Spinal cord (tissue), 9 donors: ENCODE measurements around the gene LOC128125822.

Experiments
- DNase-seq, 6 donors: peaks; one replicate each; pipeline versions ENCODE4 v3.0.0 to v3.0.0-alpha.2; 2013 to 2015; ENCODE audit warnings: low spot score in 6 of 6, low read depth in 4 of 6
- H3K27ac ChIP-seq: one replicate; pipeline ENCODE4 v1.5.1; 2013; ENCODE audit warnings: low read depth, low read length, control low read depth
- H3K27me3 ChIP-seq: one replicate; pipeline ENCODE4 v1.6.1; 2013; ENCODE audit warnings: low read length; ENCODE audit not compliant: control insufficient read depth, insufficient read depth
- H3K36me3 ChIP-seq: one replicate; pipeline ENCODE4 v1.6.1; 2013; ENCODE audit warnings: low read length; ENCODE audit not compliant: control insufficient read depth, insufficient read depth
- H3K4me1 ChIP-seq: one replicate; pipeline ENCODE4 v1.6.1; 2013; ENCODE audit warnings: low read length; ENCODE audit not compliant: control insufficient read depth, insufficient read depth
- H3K4me3 ChIP-seq: one replicate; pipeline ENCODE4 v1.5.1; 2013; ENCODE audit warnings: low read depth, low read length, control low read depth
- H3K9me3 ChIP-seq: one replicate; pipeline ENCODE4 v1.6.1; 2013; ENCODE audit warnings: low read length; ENCODE audit not compliant: control insufficient read depth, insufficient read depth
- WGBS: methylation state at CpG from one replicate; pipeline ENCODE4 v1.1.5; 2013; ENCODE audit warnings: missing lambda C conversion rate; ENCODE audit not compliant: insufficient coverage; 5-methylcytosine and 5-hydroxymethylcytosine counted together
- donor health status: healthy.

The LOC128125822 gene

DNA sequence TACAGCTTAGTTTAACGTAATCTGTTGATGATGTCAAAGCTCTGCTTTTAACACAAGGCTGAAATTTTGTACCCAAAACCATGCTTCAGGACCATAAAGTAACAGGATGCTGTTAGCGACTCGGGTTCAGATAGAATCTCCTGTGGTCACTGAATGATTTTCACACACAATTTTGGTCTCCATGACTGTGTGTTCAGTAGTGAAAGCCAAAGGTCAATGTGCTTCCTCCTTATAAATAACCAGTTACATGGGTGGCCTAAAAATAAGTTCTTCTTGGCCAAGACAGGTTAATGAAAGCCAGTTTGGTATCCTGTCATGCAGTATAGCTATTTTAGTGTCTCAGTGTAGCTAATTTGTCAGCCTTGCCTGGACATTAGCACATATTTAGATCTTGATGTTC lies 19.1 kb upstream of the LOC128125822 start:
- H3K4me3 ChIP-seq, result no peak overlapping the region
- no peaks in the 10 kb centered on the region for H3K4me1 ChIP-seq
- no peak for DNase-seq
- H3K36me3 ChIP-seq, result no peaks in the 10 kb centered on the region
- H3K9me3 ChIP-seq, result no peaks in the 10 kb centered on the region
- H3K27ac ChIP-seq, result no peak overlapping the region
- no CpG with 5 or more reads among the region's 3 CpGs for WGBS
- H3K27me3 ChIP-seq, result no peaks in the 10 kb centered on the region

DNA sequence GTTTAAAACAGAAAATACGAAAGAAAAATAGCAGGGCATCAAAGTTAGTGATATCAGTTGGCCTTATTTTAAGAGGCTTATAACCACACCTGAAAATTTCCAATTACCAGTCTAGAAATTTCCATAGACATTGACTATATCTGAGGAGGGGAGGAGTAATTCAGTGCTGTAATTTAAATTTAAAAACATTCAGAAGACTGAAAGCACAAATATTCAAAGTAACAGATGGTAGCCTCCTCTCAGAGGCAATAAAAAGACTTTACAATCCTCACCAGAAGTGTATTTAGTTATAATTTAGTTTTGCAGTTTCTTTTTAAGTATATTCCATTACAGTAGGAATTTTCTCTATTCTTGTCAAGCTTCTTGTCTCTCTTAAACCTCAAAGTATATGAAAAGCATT lies 18.4 kb upstream of the LOC128125822 start:
- no peaks in the 10 kb centered on the region for H3K4me1 ChIP-seq
- H3K4me3 ChIP-seq, result no peak overlapping the region
- H3K36me3 ChIP-seq, result no peaks in the 10 kb centered on the region
- no peak overlapping the region for H3K27ac ChIP-seq
- no peaks in the 10 kb centered on the region for H3K27me3 ChIP-seq
- peak in 2 of 6 donors; percentile 20 to 37 for DNase-seq
- no peaks in the 10 kb centered on the region for H3K9me3 ChIP-seq
- no CpG with 5 or more reads among the region's 1 CpG for WGBS

DNA sequence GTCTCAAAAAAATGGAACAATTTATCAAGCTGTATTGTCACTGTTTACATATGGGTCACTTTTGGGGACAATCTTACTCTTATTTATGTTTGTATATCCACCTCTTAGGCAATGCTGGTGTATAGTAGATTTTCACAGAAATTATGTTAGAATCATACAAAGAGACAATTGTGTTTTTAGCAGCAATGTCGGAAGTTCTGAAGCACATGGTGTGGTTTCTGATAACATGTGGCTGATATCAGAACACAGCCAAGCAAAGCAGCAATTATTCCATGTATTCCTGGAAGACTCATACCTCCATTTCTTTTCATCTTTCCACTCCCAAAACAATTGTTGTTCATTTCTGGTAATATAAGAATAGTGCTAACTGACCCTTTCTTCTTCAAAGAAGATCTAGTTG lies 17.5 kb upstream of the LOC128125822 start:
- DNase-seq, result no peak
- H3K4me3 ChIP-seq, result no peak overlapping the region
- no peak overlapping the region for H3K27ac ChIP-seq
- H3K9me3 ChIP-seq, result no peaks in the 10 kb centered on the region
- H3K27me3 ChIP-seq, result no peaks in the 10 kb centered on the region
- no peaks in the 10 kb centered on the region for H3K36me3 ChIP-seq
- WGBS, result no CpG with 5 or more reads among the region's 1 CpG
- H3K4me1 ChIP-seq, result no peaks in the 10 kb centered on the region

DNA sequence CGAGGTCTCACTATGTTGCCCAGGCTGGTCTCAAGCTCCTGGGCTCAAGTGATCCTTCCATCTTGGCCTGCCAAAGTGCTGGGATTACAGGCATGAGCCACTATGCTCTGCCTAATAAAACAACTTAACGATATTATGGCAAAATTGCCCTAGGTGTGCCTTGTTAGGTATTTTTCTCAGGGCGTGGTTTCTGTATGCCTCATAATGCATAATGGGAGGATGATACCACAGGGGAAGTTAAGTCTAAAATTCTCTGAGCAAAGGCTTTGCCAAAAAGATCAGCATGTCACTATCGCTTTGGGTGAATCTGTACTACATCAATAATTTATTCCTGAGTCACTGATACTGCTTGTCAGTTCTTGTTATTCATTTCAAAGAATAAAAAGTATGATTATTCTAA lies 15.9 kb upstream of the LOC128125822 start:
- Histone ChIP-seq H3K27ac (no peak overlapping the region), H3K4me1 (no peaks in the 10 kb centered on the region), H3K27me3 (no peaks in the 10 kb centered on the region), H3K9me3 (no peaks in the 10 kb centered on the region), H3K4me3 (no peak overlapping the region), H3K36me3 (no peaks in the 10 kb centered on the region)
- DNase-seq, result no peak
- 100% methylated on average over 1 of the region's 4 CpGs for WGBS

DNA sequence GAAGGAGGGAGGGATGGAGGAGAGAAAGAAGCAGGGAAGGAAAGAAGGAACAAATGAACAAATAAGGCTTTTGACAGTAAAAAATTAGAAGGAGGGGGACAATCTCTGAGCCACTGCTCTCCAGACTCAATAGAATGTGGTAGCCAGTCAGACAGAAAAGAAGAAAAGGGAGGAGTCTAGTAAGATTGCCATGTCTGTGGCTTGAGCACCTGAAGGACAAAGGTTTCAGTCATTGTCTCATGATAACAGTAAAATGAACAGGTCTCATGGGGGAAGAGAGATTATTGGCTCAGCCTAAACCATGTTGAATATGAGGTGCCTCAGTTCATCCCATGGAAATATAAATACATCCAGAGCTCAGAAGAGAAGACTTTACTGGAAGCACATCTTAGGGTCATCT lies 14.0 kb upstream of the LOC128125822 start:
- Histone ChIP-seq H3K4me1 (no peaks in the 10 kb centered on the region), H3K27ac (no peak overlapping the region), H3K9me3 (no peaks in the 10 kb centered on the region), H3K27me3 (no peaks in the 10 kb centered on the region), H3K36me3 (no peaks in the 10 kb centered on the region), H3K4me3 (no peak overlapping the region)
- DNase-seq, result no peak

DNA sequence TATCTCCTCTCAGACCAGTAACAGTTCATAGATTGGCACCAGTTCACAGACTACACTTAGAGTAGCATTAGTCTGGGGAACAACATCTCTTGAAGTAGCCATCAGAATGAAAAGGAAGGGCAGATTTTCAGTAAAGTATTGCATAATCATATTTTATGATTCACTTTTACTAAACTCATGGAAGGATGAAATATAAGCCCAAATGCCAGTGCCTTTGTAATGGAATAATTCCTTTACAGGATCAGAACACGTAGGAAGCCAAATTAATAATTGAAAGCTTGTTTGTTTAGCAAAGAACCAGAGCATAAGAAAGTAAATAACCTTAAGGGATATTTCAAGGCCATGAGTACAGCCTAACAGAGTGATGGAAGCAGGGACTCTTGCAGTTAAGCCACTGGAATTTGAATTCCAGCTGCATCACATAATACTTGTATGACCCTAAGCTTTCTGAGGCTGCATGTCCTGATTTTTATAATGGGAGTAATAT lies 11.4 kb upstream of the LOC128125822 start:
- Histone ChIP-seq H3K9me3 (no peaks in the 10 kb centered on the region), H3K36me3 (no peaks in the 10 kb centered on the region), H3K27me3 (no peaks in the 10 kb centered on the region), H3K4me3 (no peak overlapping the region), H3K4me1 (no peaks in the 10 kb centered on the region), H3K27ac (no peak overlapping the region)
- DNase-seq, result no peak
- no CpG with 5 or more reads among the region's 1 CpG for WGBS

DNA sequence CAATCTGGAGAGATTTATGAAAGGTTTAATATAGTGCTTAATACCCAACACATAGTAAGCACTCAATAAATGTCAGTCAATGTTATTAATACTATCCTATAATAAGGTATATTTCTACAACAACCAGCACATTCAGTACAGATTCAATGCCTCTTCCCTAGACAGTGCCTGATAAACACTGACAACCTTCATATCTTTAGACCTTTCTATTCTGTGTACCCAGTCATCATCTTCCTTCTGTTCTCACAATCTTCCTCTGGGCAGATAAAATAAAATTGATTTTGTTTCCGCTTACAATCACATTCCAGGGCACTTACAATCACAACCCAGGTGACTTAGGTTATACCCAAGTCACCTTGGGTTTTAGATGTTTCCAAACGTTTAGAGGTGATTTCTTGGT lies 11.0 kb upstream of the LOC128125822 start:
- Histone ChIP-seq H3K9me3 (no peaks in the 10 kb centered on the region), H3K4me1 (no peaks in the 10 kb centered on the region), H3K27me3 (no peaks in the 10 kb centered on the region), H3K27ac (no peak overlapping the region), H3K4me3 (no peak overlapping the region), H3K36me3 (no peaks in the 10 kb centered on the region)
- WGBS, result no CpG with 5 or more reads among the region's 2 CpGs
- no peak for DNase-seq

DNA sequence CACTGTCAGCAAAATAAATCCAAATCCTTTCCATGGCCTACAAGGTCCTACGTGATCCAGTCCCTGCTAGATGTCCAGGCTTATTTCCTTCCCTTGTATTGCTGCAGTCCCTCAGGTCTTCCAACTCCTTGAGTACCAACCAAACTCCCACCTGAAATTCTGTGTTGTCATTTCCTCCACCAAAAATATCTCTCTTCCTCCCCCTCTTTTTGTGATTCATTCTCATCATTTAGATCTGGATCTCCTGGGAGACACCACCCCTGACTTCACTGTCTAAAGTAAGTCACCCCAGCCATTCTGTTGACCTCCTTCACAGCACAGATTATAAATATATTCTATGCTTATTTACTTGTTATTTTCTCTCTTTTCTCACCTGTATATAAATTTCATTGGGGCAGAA lies 9.0 kb upstream of the LOC128125822 start:
- no peaks in the 10 kb centered on the region for H3K27me3 ChIP-seq
- H3K9me3 ChIP-seq, result no peaks in the 10 kb centered on the region
- no peaks in the 10 kb centered on the region for H3K4me1 ChIP-seq
- no peak overlapping the region for H3K4me3 ChIP-seq
- 100% methylated on average over 1 of the region's 1 CpG for WGBS
- H3K27ac ChIP-seq, result no peak overlapping the region
- no peaks in the 10 kb centered on the region for H3K36me3 ChIP-seq
- DNase-seq, result no peak

DNA sequence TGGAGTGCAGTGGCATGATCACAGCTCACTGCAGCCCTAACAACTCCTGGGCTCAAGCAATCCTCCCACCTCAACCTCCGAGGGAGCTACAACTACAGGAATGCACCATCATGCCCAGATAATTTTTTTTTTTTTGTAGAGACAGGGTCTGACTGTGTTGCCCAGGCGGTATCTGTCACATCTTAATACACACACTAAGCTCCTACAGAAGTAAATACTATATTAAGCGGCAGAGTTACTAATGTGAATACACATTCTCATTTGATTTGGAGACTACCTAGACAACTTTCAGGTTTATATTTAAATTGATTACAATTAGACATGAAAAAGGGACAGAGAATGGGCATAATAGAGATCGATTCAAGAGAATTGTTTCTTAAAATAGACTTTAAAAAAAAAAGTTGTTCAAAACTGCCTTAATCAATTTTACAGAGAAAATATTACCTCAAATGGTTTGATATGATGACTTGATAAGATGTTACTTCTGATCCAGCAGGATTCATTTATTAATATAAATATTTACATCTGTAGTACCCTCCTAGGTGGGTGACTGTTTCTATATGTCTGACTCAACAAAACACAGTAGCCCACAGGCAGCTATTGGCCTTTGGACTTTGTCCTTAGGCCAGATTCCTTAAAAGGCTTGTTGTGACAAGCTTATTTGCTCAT lies 7.1 kb upstream of the LOC128125822 start:
- Histone ChIP-seq H3K27me3 (no peaks in the 10 kb centered on the region), H3K9me3 (no peaks in the 10 kb centered on the region), H3K36me3 (no peaks in the 10 kb centered on the region), H3K4me3 (no peak overlapping the region), H3K27ac (no peak overlapping the region), H3K4me1 (no peaks in the 10 kb centered on the region)
- no peak for DNase-seq
- no CpG with 5 or more reads among the region's 4 CpGs for WGBS

DNA sequence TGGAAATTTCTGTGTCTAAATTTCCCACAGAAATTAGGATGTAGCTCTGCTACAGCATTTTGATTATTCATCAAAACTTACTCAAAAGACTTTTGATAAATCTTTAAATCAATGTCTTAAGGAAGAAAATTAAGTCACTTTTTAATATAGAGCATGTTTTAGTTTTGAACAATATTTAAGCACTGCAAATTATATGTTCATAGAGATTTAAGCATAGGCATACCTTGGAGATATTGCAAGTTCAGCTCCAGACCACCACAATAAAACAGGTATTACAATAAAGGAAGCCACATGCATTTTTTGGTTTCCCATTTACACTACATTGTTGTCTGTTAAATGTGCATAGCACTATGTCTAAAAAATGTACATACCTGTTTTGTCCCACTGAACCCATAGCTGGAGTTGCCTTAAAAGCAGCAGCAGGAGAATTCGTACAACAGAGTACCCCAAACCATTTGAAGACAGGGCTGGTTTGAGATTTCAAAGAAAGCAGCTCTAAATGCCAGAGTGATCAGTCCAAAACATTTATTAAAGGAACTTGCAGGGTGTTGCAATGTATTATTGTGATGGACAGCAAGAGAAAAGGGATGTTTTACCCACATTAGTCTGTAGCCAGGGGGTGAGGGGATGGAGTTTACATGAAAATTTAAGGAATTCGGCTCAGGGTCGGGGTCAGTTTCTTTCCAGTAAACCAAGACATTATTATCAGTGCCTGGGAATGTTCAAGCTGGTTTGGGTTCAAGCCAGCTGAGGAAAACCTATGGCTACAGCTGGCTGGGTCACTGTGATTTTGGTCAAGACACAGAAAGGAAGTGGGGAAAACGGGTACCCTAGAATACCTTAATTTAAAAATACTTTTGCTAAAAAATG lies 6.3 kb upstream of the LOC128125822 start:
- Histone ChIP-seq H3K27me3 (no peaks in the 10 kb centered on the region), H3K4me3 (no peak overlapping the region), H3K9me3 (no peaks in the 10 kb centered on the region), H3K27ac (no peak overlapping the region), H3K36me3 (no peaks in the 10 kb centered on the region), H3K4me1 (no peaks in the 10 kb centered on the region)
- no peak for DNase-seq
- WGBS, result no CpG with 5 or more reads among the region's 4 CpGs
